ENCODE measurements around the gene LTC4S.
"Not testable (repeated sequence)": the region's sequence is repeated elsewhere in the genome, so short reads cannot be mapped to it uniquely, and the experiment has no call there.

Gene LTC4S

GRCh38 chr5:179778591-179778990 lies 15.2 kb upstream of the LTC4S start:
- peaks cover 88% of the 10 kb centered on the region for H3K36me3 ChIP-seq
- no peak overlapping the region for H3K4me2 ChIP-seq
- H3K4me1 ChIP-seq, result no peaks in the 10 kb centered on the region
- no peaks in the 10 kb centered on the region for H3K27me3 ChIP-seq
- no peaks in the 10 kb centered on the region for H3K9me3 ChIP-seq
- no peak overlapping the region for H3K4me3 ChIP-seq
- peaks cover 69% of the 10 kb centered on the region for H4K20me1 ChIP-seq
- H3K9ac ChIP-seq, result no peak overlapping the region
- no peak for TF ChIP-seq Cebpa-rat (IDR thresholded peaks at IDR 0.05)
- no peak overlapping the region for H3K27ac ChIP-seq

DNA sequence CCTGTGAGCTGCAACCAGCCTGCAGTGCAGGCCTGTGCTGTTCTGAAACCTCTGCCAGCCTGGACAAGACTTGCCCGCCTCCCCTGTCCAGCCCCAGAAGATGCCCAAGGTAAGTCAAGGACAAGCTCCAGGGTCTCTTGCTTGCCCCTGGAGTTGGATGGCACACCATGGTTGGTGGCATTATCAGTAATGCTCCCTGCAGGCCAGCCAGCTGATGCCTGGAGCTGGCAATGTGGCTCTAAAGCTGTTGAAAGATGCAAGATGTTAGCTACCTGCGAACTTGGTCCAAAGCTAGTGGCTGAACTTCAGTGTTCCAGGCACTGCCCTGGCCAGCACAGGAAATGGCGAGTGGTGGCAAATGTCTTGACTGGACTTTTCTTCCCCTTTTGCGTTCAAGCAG lies 14.0 kb upstream of the LTC4S start:
- no peaks in the 10 kb centered on the region for H3K4me1 ChIP-seq
- H4K20me1 ChIP-seq, result peaks cover 57% of the 10 kb centered on the region
- no peak for TF ChIP-seq Cebpa-rat (IDR thresholded peaks at IDR 0.05)

DNA sequence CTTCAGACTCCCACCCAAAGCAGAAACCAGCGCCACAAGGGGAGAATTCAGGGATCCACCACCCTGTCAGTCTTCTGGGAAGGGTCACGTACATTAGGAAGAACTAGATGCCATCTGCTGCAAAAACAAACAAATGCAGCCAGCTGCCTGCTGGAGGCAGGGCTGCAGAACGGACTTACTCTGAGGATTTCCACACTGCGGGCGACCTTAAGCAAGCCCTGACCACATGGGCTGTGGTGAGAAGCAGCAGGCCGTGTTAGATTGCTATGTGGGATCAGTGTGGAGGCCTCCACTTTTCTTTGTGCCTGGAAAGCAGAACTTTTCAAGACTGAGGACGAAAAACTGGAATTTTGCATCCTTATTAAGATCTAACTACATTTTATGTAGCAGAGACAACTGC lies 13.4 kb upstream of the LTC4S start:
- H3K9me3 ChIP-seq, result no peaks in the 10 kb centered on the region
- H3K36me3 ChIP-seq, result peaks cover 70% of the 10 kb centered on the region
- H3K27ac ChIP-seq, result no peak overlapping the region
- no peak overlapping the region for H3K4me3 ChIP-seq
- TF ChIP-seq Cebpa-rat (IDR thresholded peaks at IDR 0.05), result no peak
- H3K4me1 ChIP-seq, result no peaks in the 10 kb centered on the region
- H3K9ac ChIP-seq, result no peak overlapping the region
- H4K20me1 ChIP-seq, result peaks cover 51% of the 10 kb centered on the region
- no peak overlapping the region for H3K4me2 ChIP-seq
- H3K27me3 ChIP-seq, result no peaks in the 10 kb centered on the region

More for the DNA sequence above, 14.0 kb upstream of the LTC4S start:
- Histone ChIP-seq H3K27ac (no peak overlapping the region), H3K4me2 (no peak overlapping the region), H3K36me3 (peaks cover 75% of the 10 kb centered on the region), H3K9ac (no peak overlapping the region), H3K9me3 (no peaks in the 10 kb centered on the region), H3K4me3 (no peak overlapping the region), H3K27me3 (no peaks in the 10 kb centered on the region)

DNA sequence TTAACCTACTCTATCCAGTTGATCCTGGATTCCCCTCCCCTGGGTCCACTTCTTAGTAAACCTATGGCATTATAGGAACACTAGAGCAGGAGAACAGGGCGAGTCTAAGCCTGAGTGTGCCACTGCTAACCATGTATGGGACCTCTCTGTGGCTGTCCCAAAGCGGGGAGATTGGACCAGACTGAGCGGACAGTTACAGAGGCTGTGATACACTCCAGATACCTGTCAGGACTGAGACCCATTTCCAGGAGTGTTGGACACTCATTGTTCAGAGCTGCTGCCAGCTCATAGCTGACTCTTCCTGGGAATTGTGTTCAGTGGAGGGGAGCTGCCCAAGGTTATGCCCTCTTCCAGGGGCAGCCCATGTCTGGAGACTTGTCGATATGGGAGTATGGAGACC lies 11.9 kb upstream of the LTC4S start:
- H3K9ac ChIP-seq, result no peak overlapping the region
- no peaks in the 10 kb centered on the region for H3K9me3 ChIP-seq
- H3K4me2 ChIP-seq, result no peak overlapping the region
- no peak overlapping the region for H3K27ac ChIP-seq
- peaks cover 55% of the 10 kb centered on the region for H3K36me3 ChIP-seq
- no peak for TF ChIP-seq Cebpa-rat (IDR thresholded peaks at IDR 0.05)
- H3K27me3 ChIP-seq, result no peaks in the 10 kb centered on the region
- H4K20me1 ChIP-seq, result peaks cover 36% of the 10 kb centered on the region
- peaks cover 13% of the 10 kb centered on the region for H3K4me1 ChIP-seq
- no peak overlapping the region for H3K4me3 ChIP-seq

- Histone ChIP-seq H4K20me1 (peaks cover 24% of the 10 kb centered on the region), H3K4me1 (peaks cover 25% of the 10 kb centered on the region), H3K36me3 (peaks cover 43% of the 10 kb centered on the region), H3K27ac (no peak overlapping the region), H3K4me2 (no peak overlapping the region), H3K9ac (no peak overlapping the region), H3K9me3 (no peaks in the 10 kb centered on the region), H3K27me3 (no peaks in the 10 kb centered on the region), H3K4me3 (no peak overlapping the region)
- TF ChIP-seq Cebpa-rat (IDR thresholded peaks at IDR 0.05), result no peak
Observed at GRCh38 chr5:179783128-179783527, 10.7 kb upstream of the LTC4S start.

- Histone ChIP-seq H3K27ac (no peak overlapping the region), H3K4me3 (no peak overlapping the region), H3K9ac (no peak overlapping the region), H3K27me3 (no peaks in the 10 kb centered on the region), H4K20me1 (peaks cover 8% of the 10 kb centered on the region; the same call in 1 of the 2 replicates), H3K9me3 (0 out of 2 replicates have a peak, but pooled peaks cover 7% of the 10 kb centered on the region), H3K4me1 (peaks cover 47% of the 10 kb centered on the region), H3K4me2 (peak overlapping the region; percentile 50; the same call in 1 of the 2 replicates), H3K36me3 (peaks cover 12% of the 10 kb centered on the region; the same call in 1 of the 2 replicates)
- TF ChIP-seq Cebpa-rat (IDR thresholded peaks at IDR 0.05), result no peak
Observed at GRCh38 chr5:179786861-179787260, 6.9 kb upstream of the LTC4S start.

DNA sequence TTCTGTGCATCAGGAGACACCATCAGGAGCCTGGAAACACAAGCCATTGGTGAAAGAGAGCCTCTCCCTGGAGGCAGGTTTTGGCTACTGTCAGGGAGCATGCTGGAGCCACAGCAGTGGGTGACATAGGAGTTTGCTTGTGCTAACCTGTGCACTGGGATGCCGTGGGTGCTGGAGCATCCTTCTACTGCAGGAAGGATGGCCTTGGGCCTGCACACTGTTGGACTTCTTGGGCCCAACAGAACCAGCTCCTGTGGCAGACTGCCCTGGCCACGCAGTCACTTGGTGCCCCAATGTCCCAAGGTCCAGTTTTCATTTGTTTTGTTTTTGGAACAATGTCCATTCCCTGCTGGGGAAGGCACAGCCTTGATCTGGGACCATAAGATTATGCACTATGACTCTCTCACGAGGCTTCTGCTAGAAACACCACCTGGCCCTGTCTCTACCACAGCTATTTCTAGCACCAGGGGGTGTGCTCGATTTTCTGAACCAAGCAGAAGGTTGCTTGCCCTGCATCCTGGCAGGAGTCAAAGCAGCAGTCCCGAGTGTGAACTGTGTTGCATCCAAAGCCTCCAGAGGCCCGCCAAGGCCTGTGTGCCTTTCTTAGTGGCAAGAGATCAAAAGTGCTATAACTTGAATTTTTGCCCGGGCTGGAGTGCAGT lies 5.5 kb upstream of the LTC4S start:
- Histone ChIP-seq H3K4me3 (no peak overlapping the region), H3K9me3 (0 out of 2 replicates have a peak, but pooled peaks cover 7% of the 10 kb centered on the region), H3K36me3 (0 out of 2 replicates have a peak, but pooled peaks cover 4% of the 10 kb centered on the region), H4K20me1 (peaks cover 17% of the 10 kb centered on the region; the same call in 1 of the 2 replicates), H3K9ac (0 out of 2 replicates have a peak overlapping the region, but pooled peaks have one; percentile 6), H3K27ac (no peak overlapping the region), H3K4me2 (peak overlapping the region; percentile 38), H3K4me1 (peaks cover 62% of the 10 kb centered on the region), H3K27me3 (no peaks in the 10 kb centered on the region)
- TF ChIP-seq Cebpa-rat (IDR thresholded peaks at IDR 0.05), result no peak

DNA sequence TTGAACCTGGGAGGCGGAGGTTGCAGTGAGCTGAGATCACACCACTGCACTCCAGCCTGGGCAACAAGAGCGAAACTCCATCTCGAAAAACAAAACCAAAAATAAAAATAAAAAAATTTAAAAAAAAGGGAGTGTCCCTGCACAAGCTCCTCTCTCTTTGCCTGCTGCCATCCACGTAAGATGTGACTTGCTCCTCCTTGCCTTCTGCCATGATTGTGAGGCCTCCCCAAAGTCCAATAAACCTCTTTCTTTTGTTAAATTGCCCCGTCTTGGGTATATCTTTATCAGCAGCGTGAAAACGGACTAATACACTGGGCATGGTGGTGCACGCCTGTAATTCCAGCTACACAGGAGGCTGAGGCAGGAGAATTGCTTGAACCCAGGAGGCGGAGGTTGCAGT lies 4.5 kb upstream of the LTC4S start:
- not testable (repeated sequence) for H3K9ac ChIP-seq, H3K4me2 ChIP-seq

DNA sequence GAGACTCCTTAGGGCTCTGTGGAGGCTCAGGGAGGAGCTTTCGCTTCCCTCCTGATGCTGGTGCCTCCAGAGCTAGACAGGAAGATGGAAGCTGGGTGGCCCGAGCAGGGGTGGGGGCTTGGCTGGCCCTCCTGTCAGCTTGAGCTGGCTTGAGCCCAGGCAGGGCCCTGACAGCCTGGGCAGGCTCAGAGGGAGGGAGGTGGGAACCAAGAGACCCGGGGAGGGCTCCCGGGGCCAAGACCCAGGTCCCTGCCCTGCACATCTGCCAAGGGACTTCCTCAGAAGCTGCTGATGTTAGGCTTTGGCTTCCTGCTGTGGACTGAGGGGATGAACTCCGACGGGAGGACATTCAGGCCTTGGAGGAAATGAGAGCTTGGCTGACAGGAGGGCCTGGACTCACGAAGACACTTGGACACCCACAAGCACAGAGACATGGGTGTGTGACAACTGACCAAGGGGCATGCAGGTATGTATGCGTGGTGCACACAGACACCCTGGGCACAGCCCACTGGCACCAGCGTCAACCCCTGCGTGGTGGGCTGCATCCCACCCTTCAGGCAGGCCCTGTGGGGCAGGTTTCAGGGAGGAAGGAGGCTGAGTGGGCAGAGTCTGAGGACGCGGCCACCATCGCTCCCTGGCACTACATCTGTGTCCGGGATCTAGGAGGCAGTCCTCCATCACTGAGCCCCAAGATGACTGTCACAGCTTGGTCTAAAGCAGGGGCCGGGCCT lies 1.7 kb upstream of the LTC4S start:
- peak overlapping the region; percentile 74 for H3K27ac ChIP-seq
- peak overlapping the region; percentile 99 for H3K4me2 ChIP-seq
- no peak for TF ChIP-seq Cebpa-rat (IDR thresholded peaks at IDR 0.05)
- peaks cover 5% of the 10 kb centered on the region for H3K36me3 ChIP-seq
- peak overlapping the region; percentile 42; the same call in 1 of the 2 replicates for H3K9ac ChIP-seq
- H3K9me3 ChIP-seq, result 0 out of 2 replicates have a peak, but pooled peaks cover 7% of the 10 kb centered on the region
- H3K4me3 ChIP-seq, result no peak overlapping the region
- no peaks in the 10 kb centered on the region for H3K27me3 ChIP-seq
- peaks cover 79% of the 10 kb centered on the region for H3K4me1 ChIP-seq
- H4K20me1 ChIP-seq, result peaks cover 28% of the 10 kb centered on the region

More for the DNA sequence above, 4.5 kb upstream of the LTC4S start:
- not testable (repeated sequence) for H3K4me3 ChIP-seq, H3K9me3 ChIP-seq, H3K27ac ChIP-seq, H3K27me3 ChIP-seq, H3K36me3 ChIP-seq
- H3K4me1 ChIP-seq, result peaks cover 71% of the 10 kb centered on the region
- peaks cover 21% of the 10 kb centered on the region for H4K20me1 ChIP-seq

All from BLaER1 (cell line).